NCI-H2227 (cell line): ENCODE results near the gene C14orf180.

Experiments
- DNase-seq: peaks from one replicate; lab custom pipeline; 2025; ENCODE audit not compliant: unreplicated experiment; lab: John Stamatoyannopoulos, UW

C14orf180 gene

DNA sequence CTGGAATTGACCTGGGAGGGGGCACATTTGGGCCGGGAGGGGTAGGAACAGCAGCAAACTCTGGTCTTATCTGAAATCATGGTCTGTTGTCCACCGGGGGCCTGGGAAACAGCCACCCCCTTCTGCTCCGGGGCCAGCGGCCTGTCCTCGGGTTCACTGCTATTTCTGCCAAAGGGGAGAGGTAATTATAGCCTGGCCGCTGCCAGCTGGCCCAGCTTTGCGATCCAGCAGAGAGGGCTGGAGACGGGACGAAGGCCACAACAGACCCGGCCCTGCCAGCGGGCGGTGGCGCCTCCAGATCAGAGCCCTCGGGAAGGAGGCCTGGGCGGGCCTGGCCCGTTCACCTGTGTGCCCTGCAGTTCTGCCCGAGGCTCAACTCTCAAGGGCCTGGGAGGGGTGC, at the start of gene C14orf180:
Gene C14orf180, plus strand, starts transcription at position 258 of the 400 bp plus-strand sequence. CDS start 6,667 bp downstream, outside the sequence.
- DNase-seq = no peak

GRCh38 chr14:104530646-104531045, 48.9 kb upstream of the C14orf180 start:
- DNase-seq = no peak

- no peak for DNase-seq
Observed at GRCh38 chr14:104531421-104532190, 48.0 kb upstream of the C14orf180 start.

GRCh38 chr14:104532191-104532555, 47.4 kb upstream of the C14orf180 start:
- DNase-seq = no peak

- DNase-seq = no peak
Observed at GRCh38 chr14:104534036-104534435, 45.5 kb upstream of the C14orf180 start.

GRCh38 chr14:104536942-104537612, 42.5 kb upstream of the C14orf180 start:
- DNase-seq = no peak

- no peak for DNase-seq
Observed at GRCh38 chr14:104537613-104537988, 42.0 kb upstream of the C14orf180 start.

DNA sequence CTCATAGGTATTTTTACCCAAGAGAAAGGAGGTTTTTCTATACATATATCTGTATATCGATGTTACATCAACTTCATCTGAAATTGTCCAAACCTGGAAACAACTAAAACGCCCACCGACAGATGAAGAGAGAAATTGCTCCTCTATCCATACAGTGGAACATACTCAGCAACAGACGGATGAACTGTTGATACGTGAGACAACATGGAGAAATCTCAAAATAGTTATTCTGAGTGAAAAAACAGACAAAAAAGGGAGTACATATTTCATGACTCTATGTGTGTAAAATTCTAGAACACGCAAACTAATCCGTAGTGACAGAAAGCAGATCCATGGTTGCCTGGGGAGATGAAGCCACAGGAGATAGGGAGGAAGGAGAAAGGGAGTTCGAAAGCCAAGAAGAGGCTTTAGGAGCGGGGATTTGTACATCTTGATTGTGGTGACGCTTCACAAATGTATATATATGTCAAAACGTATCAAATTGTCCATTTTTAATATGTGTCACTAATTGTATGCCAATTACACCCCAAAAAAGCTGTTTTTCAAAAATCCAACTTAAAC, 37.6 kb upstream of the C14orf180 start:
- no peak for DNase-seq

- DNase-seq = no peak
Observed at GRCh38 chr14:104542871-104543830, 36.4 kb upstream of the C14orf180 start.

DNA sequence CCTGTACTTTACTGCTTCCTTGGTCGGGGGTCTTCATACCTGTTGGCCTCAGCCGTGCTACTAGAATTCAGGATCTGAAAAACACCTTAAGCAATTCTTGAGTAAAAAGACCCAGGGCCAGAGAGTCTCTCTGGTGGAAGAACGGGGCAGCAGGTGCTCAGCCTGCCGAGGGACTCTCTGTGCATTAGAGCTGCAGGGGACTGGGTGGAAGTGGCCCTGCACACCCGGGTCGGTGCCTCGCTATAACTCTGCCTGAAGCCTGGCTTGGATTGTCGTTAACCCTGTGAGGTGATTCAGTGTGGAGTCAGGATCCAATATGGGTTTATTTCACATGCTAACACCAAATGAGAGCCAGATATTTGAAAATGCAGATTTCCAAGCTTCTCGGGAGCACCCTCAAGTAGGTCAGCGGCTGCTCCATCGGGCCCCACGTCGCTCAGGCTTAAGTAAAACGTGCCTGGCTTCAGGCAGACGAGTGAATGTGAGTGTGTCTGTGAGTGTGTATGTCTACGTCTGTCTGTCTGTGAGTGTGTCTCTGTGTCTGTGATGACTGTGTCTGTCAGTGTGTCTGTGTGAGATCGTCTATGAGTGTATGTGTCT, 35.1 kb upstream of the C14orf180 start:
- no peak for DNase-seq

DNA sequence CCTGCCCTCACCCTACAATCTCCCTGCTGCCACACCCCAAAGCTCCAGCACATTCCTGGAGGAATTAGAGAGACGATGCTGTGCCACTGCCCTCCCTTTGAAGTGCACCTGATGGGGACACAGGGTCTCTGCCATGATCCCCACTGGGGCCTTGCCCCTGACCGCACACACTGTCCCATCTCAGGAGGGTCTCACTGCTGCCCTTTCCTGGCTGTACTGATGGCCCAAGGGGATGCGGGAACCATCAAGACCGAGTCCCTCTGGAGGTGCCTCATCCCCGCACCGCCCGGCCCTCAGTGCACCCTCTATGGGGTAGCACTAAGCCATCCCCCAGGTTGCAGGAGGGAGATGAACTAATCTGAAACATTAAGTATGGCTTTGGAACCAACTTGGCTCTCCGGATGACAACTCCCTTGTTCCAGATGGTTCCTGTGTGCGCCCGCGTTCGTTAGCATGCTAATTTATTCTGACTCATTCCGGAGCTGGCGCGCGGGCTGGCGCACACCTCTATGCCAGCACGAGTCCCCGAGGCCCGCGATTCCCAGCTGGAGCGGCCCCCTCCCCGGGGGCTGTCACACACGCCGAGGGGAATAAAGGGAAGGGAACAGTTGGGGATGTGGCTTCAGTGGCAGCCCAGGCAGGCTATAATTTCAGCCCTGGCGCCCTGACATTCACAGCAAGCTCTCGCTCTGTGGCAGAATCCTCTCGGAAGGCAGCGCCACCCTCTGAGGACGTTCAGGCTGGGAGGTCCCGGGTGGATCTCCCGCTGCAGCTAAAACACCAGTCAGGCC, 34.2 kb upstream of the C14orf180 start:
- DNase-seq = peak; percentile 25

DNA sequence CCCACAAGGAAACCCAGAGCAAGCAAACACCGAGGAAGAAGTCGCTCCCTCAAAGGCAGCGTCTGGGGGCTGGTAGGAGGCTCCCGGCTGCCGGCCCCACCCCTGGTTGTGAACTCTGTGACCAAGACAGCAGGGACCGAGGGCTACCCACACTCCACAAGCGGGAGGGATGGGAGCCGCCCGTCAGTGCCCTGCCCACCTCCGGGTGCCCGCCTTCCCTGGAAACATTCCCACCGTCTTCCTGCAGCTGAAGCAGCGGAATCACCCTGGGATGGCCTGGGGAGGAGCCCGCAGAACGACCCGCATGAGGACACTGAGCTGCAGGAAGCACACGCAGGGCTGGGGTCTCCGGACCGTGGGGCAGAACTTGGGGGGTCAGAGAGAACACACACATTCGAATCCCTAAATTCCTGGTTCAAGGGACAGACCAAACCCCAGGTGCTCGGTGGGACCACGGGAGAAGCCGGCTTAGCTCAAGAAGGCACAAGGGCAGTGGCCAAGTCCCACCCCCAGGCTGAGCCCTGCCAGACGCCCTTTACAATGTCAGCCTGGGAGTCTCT, 33.5 kb upstream of the C14orf180 start:
- DNase-seq = no peak

DNA sequence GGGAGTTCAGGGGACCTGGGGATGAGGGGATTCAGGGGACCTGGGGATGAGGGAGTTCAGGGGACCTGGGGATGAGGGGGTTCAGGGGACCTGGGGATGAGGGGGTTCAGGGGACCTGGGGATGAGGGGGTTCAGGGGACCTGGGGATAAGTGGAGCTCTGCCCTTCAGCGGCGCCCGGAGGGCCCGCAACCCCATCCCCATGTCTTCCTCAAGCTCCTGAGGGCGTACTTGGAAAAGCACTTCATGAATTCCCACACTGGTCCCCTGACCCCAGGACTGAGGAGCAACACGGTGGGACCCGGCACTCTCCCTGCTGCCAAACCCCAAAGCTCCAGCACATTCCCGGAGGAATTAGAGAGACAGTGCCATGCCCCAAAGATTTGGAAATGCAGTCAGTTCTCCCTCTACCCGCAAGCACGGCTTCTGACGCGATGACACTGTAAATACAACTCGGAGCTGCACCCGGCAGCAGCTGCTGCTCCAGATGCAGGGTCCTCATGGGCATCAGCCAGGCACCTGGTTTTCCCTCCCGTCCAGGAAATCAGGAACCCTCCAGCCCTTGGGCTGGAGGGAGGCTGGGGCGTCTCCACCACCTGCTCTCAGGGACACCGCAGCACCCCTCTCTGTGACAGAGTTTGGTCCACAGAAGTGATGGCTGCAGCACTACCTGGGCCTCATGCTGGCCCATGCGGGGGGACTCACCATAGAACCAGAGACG, 32.8 kb upstream of the C14orf180 start:
- DNase-seq = no peak

- DNase-seq = no peak
Observed at GRCh38 chr14:104547310-104547997, 32.1 kb upstream of the C14orf180 start.

GRCh38 chr14:104547998-104548700, 31.4 kb upstream of the C14orf180 start:
- no peak for DNase-seq

DNA sequence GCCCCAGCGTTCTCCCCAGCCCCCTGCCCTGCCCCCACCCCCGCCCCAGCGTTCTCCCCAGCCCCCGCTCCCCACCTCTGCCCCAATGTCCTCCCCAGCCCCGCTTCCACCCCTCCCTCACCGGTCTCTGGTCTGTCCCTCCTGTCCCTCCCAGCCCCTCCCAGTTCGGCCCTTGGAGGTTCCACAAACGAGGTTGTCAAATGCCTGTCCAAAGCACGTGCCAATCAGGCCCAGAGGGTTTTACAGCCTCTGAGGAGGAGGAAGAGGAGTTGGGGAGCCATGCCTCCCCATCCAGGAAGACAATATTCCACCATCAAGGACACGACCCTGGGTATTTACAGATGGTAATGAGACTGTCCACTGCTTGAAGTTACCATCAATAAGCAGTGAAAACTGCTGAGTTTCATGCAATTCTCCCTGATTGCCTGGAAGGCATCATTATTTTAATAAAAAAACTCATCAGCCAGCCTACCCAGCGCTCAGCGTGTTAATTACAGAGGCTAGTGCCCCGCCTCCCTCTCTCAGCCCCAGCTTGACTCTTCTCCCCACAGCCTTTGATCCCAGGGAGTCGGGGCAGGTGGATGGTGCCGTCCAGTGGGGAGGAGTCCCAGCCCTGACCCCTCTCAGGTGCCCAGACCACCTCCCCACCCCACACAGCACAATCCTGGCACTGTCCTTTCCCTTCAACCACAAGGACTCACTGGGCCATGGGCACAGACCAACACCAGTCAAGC, 30.6 kb upstream of the C14orf180 start:
- no peak for DNase-seq
